ENCODE data around the gene S100A7A. TPM values are rescaled to one million over a fixed set of nuclear protein-coding genes. Genes with fewer than 3 reads are reported as not detected.

Gene S100A7A
- total and polyA plus RNA-seq, 3 donors from 2014 or later = not detected

DNA sequence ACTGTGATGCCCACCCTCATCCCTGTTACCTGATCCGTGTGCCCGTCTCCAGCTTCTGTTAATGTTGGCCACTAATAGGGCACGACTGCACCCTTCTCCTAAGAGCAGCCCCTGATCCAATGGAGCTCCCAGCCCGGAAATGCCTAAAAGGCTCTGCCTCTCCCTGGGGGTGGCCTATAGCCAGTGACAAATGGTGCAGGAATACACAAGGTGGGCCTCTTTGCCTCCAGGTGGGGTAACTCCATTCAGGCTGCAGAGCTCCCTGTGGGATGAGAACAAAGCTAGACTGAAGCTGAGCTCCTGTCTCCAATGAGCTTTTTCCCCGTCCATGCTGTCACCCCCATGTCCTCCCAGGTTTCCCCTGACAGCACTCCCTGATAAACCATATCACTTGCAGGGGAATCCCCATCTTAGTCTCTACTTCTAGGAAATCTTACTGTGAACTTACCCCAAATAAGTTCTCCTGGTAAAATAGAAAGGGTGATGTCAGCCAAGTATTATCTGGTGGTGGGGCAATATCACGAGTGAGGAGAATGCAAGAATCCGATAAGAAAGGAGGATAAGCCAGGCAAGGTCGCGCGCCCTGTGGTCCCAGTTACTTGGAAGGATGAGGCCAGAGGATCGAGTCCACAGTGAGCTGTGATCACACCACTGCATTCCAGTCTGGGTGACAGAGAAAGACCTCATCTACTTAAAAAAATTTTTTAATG lies 18.6 kb downstream of the S100A7A start:
- 66 to 73% methylated on average over 11 of the region's 11 CpGs for WGBS, 2 donors
- Histone ChIP-seq H3K4me3 (no peak overlapping the region), H3K27me3 (no peaks in the 10 kb centered on the region), H3K9me3 (no peaks in the 10 kb centered on the region), H3K36me3 (ENCODE audit: low read depth, missing control alignments) (no peaks in the 10 kb centered on the region), H3K4me1 (no peaks in the 10 kb centered on the region), H3K27ac (no peak overlapping the region)
- no peak for DNase-seq
- TF ChIP-seq POLR2A (IDR thresholded peaks at IDR 0.05) = no peak
- TF ChIP-seq CTCF (IDR thresholded peaks at IDR 0.05) = no peak
- intact Hi-C loops (cut with DNase I; ENCODE audit: low total_unique reads) = no loop called here

DNA sequence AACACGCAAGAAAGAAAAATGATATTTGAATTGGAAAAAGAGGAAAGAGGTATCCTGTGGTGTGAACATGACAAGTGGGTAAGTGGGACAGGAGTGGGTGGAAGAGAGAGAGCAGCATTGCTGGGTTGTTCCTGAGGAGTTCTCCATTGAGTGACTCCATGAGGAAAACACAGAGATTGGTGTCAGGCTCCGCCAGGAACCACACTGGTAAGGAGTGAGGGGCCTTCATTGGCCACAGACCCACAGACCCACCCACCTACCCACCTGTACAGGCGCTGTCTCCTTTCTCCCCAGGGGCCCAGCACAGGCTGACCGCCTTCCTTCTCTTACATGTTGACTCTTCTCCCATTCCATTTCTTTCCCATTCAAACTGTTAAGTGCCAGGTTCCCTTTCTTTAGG lies 20.9 kb downstream of the S100A7A start:
- intact Hi-C loops (cut with DNase I; ENCODE audit: low total_unique reads) = no loop called here
- Histone ChIP-seq H3K4me3 (no peak overlapping the region), H3K4me1 (no peaks in the 10 kb centered on the region), H3K27me3 (no peaks in the 10 kb centered on the region), H3K27ac (no peak overlapping the region), H3K36me3 (ENCODE audit: low read depth, missing control alignments) (no peaks in the 10 kb centered on the region), H3K9me3 (no peaks in the 10 kb centered on the region)
- TF ChIP-seq POLR2A (IDR thresholded peaks at IDR 0.05) = no peak
- TF ChIP-seq CTCF (IDR thresholded peaks at IDR 0.05) = no peak
- 89 to 91% methylated on average over 4 of the region's 4 CpGs for WGBS, 2 donors
- no peak for DNase-seq

GRCh38 chr1:153438599-153438998 lies 22.3 kb downstream of the S100A7A start:
- intact Hi-C loops (cut with DNase I; ENCODE audit: low total_unique reads) = no loop called here
- WGBS, 2 donors = 80 to 81% methylated on average over 1 to 7 of the region's 7 CpGs
- Histone ChIP-seq H3K9me3 (no peaks in the 10 kb centered on the region), H3K36me3 (ENCODE audit: low read depth, missing control alignments) (no peaks in the 10 kb centered on the region), H3K27ac (no peak overlapping the region), H3K27me3 (no peaks in the 10 kb centered on the region), H3K4me1 (no peaks in the 10 kb centered on the region), H3K4me3 (no peak overlapping the region)
- TF ChIP-seq CTCF (IDR thresholded peaks at IDR 0.05) (no peak), POLR2A (IDR thresholded peaks at IDR 0.05) (no peak)
- DNase-seq = no peak

- Histone ChIP-seq H3K4me3 (no peak overlapping the region), H3K27ac (no peak overlapping the region), H3K36me3 (ENCODE audit: low read depth, missing control alignments) (no peaks in the 10 kb centered on the region), H3K27me3 (no peaks in the 10 kb centered on the region), H3K4me1 (no peaks in the 10 kb centered on the region), H3K9me3 (no peaks in the 10 kb centered on the region)
- intact Hi-C loops (cut with DNase I; ENCODE audit: low total_unique reads) = no loop called here
- TF ChIP-seq POLR2A (IDR thresholded peaks at IDR 0.05) (no peak), CTCF (IDR thresholded peaks at IDR 0.05) (no peak)
- no peak for DNase-seq
Measured at GRCh38 chr1:153439273-153439672, 23.0 kb downstream of the S100A7A start.

DNA sequence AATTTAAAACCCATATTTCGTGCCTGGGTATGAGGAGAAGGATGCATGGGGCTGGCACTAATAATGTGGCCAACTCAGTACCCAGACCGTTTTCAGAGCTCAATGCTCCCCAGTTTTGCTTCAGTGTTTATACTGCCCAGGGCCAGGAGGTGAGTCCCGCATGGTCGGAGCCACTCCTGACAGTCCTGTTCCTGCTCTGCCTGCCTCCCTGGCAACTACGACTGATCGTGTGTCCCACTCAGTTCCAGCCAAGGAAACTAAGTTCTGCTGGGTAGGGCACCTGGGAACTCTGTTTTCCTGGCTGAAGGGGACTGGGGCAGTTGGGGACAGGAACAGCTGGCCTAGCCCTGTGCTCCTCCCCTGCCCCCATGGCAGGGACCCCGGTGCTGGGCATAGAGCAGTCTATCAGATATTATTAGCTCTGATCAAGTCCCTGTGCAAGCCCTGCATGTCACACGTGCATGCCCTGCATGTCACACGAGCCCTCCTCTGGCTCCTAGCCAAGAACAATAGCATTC lies 25.0 kb downstream of the S100A7A start:
- Histone ChIP-seq H3K36me3 (ENCODE audit: low read depth, missing control alignments) (no peaks in the 10 kb centered on the region), H3K27me3 (no peaks in the 10 kb centered on the region), H3K27ac (no peak overlapping the region), H3K4me3 (no peak overlapping the region), H3K9me3 (no peaks in the 10 kb centered on the region), H3K4me1 (no peaks in the 10 kb centered on the region)
- WGBS, 2 donors = 63 to 69% methylated on average over 9 of the region's 9 CpGs
- intact Hi-C loops (cut with DNase I; ENCODE audit: low total_unique reads) = no loop called here
- DNase-seq = no peak
- TF ChIP-seq CTCF (IDR thresholded peaks at IDR 0.05) = no peak
- TF ChIP-seq POLR2A (IDR thresholded peaks at IDR 0.05) = no peak
